H1 (cell line): ENCODE results near the gene OXLD1. TPM values are rescaled to one million over a fixed set of nuclear protein-coding genes. Genes with fewer than 3 reads are reported as not detected.

ENCODE experiments used
- CHD2 ChIP-seq: IDR thresholded peaks from 2 replicates; pipeline ENCODE4 v1.6.1; 2012; ENCODE audit warnings: low read length, improper control_type of control experiment
- polyA plus RNA-seq, 7 experiments: library from polyadenylated mRNA; depleted of rRNA in 3 of 7; stranded (reverse) in 5 of 7; unstranded in 2 of 7; fragments of >200 nt in 5 of 7; fragments of 200-250 nt in 2 of 7; gene quantifications; 1 replicate in 5 of 7; 2 replicates in 1 of 7; 4 replicates in 1 of 7; pipeline versions ENCODE4 v1.2.1 to v1.2.3, GENCODE V29; 2011 to 2013; ENCODE audit warnings: missing spikeins in 2 of 7, mixed read lengths in 2 of 7
- total RNA-seq: library from RNA; stranded (reverse); fragmentation: NEBNext Ultra II Directional; extraction: Animal tissue kit (Norgen Biotek cat#: 25700); gene quantifications from 2 replicates; pipeline ENCODE4 v1.2.1, GENCODE V29; 2021
- TF ChIP-seq, protein P1 (sequence below): fragments of 300-600 bp; sonication (generic); IDR thresholded peaks from 2 replicates; pipeline ENCODE4 v1.7.1; 2012; ENCODE audit warnings: low read length, moderate library complexity, mild to moderate bottlenecking, inconsistent platforms; ENCODE audit not compliant: insufficient replicate concordance

Gene OXLD1
- total and polyA plus RNA-seq, 2 of the 8 experiments (the other 6 are each of a cell fraction or from before 2014, with no cell fraction given): 41.5 to 61.9 TPM

DNA sequence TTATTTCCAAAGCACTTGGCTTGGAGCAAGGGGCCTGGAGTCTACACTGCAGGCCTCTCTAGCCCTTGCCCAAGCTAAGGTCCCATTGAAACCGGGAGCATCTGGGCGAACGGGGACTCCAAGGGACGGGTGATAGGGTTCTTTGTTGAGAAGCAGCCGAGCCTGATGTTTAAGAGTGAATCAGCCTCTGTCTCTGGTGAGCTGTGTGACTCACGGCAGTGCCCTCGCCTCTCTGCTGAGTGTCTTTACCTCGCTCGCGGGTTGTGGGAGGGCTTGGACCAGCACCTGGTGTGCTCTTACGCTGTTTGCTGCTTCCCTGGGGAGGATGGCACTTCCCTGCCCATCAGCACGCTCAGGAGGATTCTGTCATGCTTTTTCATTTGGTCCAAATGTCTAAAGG is 18.7 kb upstream of the OXLD1 start (continued):
- TF ChIP-seq, protein P1, sequence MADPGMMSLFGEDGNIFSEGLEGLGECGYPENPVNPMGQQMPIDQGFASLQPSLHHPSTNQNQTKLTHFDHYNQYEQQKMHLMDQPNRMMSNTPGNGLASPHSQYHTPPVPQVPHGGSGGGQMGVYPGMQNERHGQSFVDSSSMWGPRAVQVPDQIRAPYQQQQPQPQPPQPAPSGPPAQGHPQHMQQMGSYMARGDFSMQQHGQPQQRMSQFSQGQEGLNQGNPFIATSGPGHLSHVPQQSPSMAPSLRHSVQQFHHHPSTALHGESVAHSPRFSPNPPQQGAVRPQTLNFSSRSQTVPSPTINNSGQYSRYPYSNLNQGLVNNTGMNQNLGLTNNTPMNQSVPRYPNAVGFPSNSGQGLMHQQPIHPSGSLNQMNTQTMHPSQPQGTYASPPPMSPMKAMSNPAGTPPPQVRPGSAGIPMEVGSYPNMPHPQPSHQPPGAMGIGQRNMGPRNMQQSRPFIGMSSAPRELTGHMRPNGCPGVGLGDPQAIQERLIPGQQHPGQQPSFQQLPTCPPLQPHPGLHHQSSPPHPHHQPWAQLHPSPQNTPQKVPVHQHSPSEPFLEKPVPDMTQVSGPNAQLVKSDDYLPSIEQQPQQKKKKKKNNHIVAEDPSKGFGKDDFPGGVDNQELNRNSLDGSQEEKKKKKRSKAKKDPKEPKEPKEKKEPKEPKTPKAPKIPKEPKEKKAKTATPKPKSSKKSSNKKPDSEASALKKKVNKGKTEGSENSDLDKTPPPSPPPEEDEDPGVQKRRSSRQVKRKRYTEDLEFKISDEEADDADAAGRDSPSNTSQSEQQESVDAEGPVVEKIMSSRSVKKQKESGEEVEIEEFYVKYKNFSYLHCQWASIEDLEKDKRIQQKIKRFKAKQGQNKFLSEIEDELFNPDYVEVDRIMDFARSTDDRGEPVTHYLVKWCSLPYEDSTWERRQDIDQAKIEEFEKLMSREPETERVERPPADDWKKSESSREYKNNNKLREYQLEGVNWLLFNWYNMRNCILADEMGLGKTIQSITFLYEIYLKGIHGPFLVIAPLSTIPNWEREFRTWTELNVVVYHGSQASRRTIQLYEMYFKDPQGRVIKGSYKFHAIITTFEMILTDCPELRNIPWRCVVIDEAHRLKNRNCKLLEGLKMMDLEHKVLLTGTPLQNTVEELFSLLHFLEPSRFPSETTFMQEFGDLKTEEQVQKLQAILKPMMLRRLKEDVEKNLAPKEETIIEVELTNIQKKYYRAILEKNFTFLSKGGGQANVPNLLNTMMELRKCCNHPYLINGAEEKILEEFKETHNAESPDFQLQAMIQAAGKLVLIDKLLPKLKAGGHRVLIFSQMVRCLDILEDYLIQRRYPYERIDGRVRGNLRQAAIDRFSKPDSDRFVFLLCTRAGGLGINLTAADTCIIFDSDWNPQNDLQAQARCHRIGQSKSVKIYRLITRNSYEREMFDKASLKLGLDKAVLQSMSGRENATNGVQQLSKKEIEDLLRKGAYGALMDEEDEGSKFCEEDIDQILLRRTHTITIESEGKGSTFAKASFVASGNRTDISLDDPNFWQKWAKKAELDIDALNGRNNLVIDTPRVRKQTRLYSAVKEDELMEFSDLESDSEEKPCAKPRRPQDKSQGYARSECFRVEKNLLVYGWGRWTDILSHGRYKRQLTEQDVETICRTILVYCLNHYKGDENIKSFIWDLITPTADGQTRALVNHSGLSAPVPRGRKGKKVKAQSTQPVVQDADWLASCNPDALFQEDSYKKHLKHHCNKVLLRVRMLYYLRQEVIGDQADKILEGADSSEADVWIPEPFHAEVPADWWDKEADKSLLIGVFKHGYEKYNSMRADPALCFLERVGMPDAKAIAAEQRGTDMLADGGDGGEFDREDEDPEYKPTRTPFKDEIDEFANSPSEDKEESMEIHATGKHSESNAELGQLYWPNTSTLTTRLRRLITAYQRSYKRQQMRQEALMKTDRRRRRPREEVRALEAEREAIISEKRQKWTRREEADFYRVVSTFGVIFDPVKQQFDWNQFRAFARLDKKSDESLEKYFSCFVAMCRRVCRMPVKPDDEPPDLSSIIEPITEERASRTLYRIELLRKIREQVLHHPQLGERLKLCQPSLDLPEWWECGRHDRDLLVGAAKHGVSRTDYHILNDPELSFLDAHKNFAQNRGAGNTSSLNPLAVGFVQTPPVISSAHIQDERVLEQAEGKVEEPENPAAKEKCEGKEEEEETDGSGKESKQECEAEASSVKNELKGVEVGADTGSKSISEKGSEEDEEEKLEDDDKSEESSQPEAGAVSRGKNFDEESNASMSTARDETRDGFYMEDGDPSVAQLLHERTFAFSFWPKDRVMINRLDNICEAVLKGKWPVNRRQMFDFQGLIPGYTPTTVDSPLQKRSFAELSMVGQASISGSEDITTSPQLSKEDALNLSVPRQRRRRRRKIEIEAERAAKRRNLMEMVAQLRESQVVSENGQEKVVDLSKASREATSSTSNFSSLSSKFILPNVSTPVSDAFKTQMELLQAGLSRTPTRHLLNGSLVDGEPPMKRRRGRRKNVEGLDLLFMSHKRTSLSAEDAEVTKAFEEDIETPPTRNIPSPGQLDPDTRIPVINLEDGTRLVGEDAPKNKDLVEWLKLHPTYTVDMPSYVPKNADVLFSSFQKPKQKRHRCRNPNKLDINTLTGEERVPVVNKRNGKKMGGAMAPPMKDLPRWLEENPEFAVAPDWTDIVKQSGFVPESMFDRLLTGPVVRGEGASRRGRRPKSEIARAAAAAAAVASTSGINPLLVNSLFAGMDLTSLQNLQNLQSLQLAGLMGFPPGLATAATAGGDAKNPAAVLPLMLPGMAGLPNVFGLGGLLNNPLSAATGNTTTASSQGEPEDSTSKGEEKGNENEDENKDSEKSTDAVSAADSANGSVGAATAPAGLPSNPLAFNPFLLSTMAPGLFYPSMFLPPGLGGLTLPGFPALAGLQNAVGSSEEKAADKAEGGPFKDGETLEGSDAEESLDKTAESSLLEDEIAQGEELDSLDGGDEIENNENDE: no peak
- TF ChIP-seq CHD2: no peak
